ENCODE data around the gene CCNA1. TPM values are rescaled to one million over a fixed set of nuclear protein-coding genes. Genes with fewer than 3 reads are reported as not detected.

CCNA1 gene
- total RNA-seq, 4 donors from 2014 or later = 0.38 to 5.4 (median 1.3) TPM; not detected in 1

DNA sequence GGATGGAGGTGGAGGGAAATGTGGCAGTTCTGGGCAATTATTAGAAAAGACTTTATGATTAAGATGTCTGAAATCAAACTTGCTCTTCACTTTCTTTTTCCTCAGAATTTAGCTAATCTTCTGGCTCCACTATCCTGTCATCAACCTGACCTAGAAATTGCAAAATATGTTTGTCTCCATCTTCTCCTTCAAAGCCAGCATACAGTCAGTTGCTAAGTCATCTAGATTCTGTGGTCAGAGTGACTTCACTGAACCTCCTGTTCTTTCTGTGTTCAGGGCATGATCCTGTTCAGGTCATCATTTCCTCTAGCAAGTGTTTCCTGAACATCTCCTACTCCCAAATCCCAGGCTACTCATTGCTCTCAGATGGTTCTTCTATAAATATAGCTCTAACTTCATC lies 10.8 kb upstream of the CCNA1 start:
- TF ChIP-seq, protein P1, sequence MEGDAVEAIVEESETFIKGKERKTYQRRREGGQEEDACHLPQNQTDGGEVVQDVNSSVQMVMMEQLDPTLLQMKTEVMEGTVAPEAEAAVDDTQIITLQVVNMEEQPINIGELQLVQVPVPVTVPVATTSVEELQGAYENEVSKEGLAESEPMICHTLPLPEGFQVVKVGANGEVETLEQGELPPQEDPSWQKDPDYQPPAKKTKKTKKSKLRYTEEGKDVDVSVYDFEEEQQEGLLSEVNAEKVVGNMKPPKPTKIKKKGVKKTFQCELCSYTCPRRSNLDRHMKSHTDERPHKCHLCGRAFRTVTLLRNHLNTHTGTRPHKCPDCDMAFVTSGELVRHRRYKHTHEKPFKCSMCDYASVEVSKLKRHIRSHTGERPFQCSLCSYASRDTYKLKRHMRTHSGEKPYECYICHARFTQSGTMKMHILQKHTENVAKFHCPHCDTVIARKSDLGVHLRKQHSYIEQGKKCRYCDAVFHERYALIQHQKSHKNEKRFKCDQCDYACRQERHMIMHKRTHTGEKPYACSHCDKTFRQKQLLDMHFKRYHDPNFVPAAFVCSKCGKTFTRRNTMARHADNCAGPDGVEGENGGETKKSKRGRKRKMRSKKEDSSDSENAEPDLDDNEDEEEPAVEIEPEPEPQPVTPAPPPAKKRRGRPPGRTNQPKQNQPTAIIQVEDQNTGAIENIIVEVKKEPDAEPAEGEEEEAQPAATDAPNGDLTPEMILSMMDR (IDR thresholded peaks at IDR 0.05) = no peak
- TF ChIP-seq POLR2A (IDR thresholded peaks at IDR 0.05) = no peak
- Histone ChIP-seq H3K4me3 (no peak overlapping the region), H3K27ac (no peak overlapping the region), H3K9me3 (peaks cover 0 to 9% (median 5%) of the 10 kb centered on the region in 3 donors), H3K36me3 (no peaks in the 10 kb centered on the region), H3K27me3 (peaks cover 0 to 33% (median 0%) of the 10 kb centered on the region in 4 donors), H3K4me1 (peaks cover 0 to 5% (median 0%) of the 10 kb centered on the region in 3 donors)
- no peak for DNase-seq
- intact Hi-C loops (cut with DNase I) = no loop called here

- no peak for DNase-seq
- no peak overlapping the region for H3K4me3 ChIP-seq
- H3K27ac ChIP-seq = peak overlapping the region in 2 of 4 donors; percentile 30 to 54
- intact Hi-C loops (cut with DNase I) = no loop called here
- 16 to 26% methylated on average over 2 of the region's 2 CpGs for WGBS, 2 donors
- TF ChIP-seq POLR2A (IDR thresholded peaks at IDR 0.05) = no peak
- TF ChIP-seq, protein P1 (IDR thresholded peaks at IDR 0.05) = no peak
- H3K36me3 ChIP-seq = no peaks in the 10 kb centered on the region
- peaks cover 14 to 36% (median 25%) of the 10 kb centered on the region in 3 donors for H3K4me1 ChIP-seq
- peaks cover 0 to 16% (median 5%) of the 10 kb centered on the region in 3 donors for H3K9me3 ChIP-seq
- peaks cover 14 to 52% (median 21%) of the 10 kb centered on the region in 4 donors for H3K27me3 ChIP-seq
These were observed 4.2 kb upstream of the CCNA1 start for GRCh38 chr13:36428086-36428485.

- Histone ChIP-seq H3K27me3 (peaks cover 14 to 63% (median 21%) of the 10 kb centered on the region in 4 donors), H3K4me1 (peaks cover 14 to 36% (median 25%) of the 10 kb centered on the region in 3 donors), H3K9me3 (peaks cover 0 to 12% (median 0%) of the 10 kb centered on the region in 3 donors), H3K4me3 (peak overlapping the region in 1 of 4 donors; percentile 69), H3K27ac (no peak overlapping the region), H3K36me3 (no peaks in the 10 kb centered on the region)
- 13 to 17% methylated on average over 31 to 32 of the region's 34 CpGs for WGBS, 2 donors
- no peak for DNase-seq
- intact Hi-C loops (cut with DNase I) = no loop called here
- TF ChIP-seq, protein P1 (IDR thresholded peaks at IDR 0.05) = no peak
- no peak for TF ChIP-seq POLR2A (IDR thresholded peaks at IDR 0.05)
These were observed 1.8 kb upstream of the CCNA1 start for GRCh38 chr13:36430247-36431203.

- TF ChIP-seq, protein P1 (IDR thresholded peaks at IDR 0.05) = no peak
- TF ChIP-seq POLR2A (IDR thresholded peaks at IDR 0.05) = no peak
- intact Hi-C loops (cut with DNase I) = no loop called here
- Histone ChIP-seq H3K4me1 (peaks cover 14 to 36% (median 25%) of the 10 kb centered on the region in 3 donors), H3K27ac (no peak overlapping the region), H3K27me3 (peaks cover 14 to 63% (median 21%) of the 10 kb centered on the region in 4 donors), H3K36me3 (no peaks in the 10 kb centered on the region), H3K9me3 (peaks cover 0 to 7% (median 0%) of the 10 kb centered on the region in 3 donors), H3K4me3 (peak overlapping the region; percentile 23 to 69 (median 37))
- DNase-seq = no peak
- 4% methylated on average over 11 to 23 of the region's 85 CpGs for WGBS, 2 donors
These were observed 840 bp upstream of the CCNA1 start for GRCh38 chr13:36431204-36432105.
